SK-N-MC (cell line): ENCODE measurements around the gene CD48.

Source experiments
- EZH2 ChIP-seq: fragments of 200-600 bp; sonication (generic); IDR thresholded peaks from one replicate; pipeline ENCODE4 v1.6.1; 2017; ENCODE audit warnings: antibody characterized with exemption
- FOXP2 ChIP-seq: optimal IDR thresholded peaks from 2 replicates; pipeline ENCODE3; 2011; ENCODE audit warnings: mild to moderate bottlenecking, moderate library complexity; ENCODE audit not compliant: insufficient read depth; ENCODE audit errors: extremely low read length, control extremely low read depth
- POLR2AphosphoS5 ChIP-seq: IDR thresholded peaks from 2 replicates; pipeline ENCODE4 v1.6.1; 2012; ENCODE audit warnings: mild to moderate bottlenecking, low read depth, low read length, borderline replicate concordance

- no peak for TF ChIP-seq POLR2AphosphoS5
- TF ChIP-seq EZH2, result no peak
- TF ChIP-seq FOXP2, result no peak
Measured at GRCh38 chr1:160753594-160753993, 42.0 kb upstream of the CD48 start.
